Measurements from ENCODE around the gene BTNL8.

DNA sequence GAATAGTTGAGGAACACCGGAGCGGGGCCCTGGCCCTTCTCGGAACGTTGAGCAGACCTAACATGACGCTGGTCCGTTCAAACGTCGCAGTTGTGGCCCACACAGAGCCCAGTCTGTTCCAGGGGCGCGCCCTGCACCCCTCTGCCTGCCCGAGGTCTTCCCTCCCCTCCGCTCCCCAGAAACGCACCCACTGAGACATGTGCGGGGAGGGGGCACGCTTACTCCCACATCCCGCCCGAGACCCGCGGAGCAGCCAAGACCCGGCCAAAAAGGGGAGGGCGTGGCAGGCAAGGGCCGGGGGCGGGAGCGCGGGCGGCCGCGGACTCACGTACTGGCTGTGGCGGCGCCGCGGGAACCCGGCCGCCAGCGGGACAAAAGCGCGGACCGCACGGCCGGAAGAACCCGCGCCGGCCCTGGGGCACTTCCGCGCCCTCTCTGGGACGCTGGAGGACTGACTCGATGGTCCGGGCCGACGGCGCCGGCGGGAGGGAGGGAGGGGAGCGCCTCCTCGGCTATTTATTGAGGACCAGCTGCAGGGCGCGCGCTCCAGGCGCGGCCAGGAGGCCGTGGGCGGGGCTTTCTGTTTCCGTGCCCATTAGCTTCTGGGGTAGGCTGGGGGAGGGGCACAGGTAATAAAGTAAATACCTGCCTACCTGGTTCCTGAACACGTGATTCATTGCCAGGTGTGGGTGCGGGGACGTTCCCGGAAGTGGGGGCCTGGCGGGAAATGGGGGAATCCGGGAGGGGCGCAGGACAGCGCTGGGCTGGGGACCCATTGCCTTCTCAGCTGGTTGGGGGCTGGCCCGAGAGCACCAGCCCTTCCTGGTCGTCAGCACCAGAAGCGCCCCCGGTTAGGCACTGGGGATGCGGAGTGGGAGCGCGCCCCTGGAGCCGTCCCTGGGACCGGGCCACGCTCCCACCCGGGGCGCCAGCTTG is 37.8 kb upstream of the BTNL8 start, which contains the start of gene ZFP62:
- TF ChIP-seq, protein P1, sequence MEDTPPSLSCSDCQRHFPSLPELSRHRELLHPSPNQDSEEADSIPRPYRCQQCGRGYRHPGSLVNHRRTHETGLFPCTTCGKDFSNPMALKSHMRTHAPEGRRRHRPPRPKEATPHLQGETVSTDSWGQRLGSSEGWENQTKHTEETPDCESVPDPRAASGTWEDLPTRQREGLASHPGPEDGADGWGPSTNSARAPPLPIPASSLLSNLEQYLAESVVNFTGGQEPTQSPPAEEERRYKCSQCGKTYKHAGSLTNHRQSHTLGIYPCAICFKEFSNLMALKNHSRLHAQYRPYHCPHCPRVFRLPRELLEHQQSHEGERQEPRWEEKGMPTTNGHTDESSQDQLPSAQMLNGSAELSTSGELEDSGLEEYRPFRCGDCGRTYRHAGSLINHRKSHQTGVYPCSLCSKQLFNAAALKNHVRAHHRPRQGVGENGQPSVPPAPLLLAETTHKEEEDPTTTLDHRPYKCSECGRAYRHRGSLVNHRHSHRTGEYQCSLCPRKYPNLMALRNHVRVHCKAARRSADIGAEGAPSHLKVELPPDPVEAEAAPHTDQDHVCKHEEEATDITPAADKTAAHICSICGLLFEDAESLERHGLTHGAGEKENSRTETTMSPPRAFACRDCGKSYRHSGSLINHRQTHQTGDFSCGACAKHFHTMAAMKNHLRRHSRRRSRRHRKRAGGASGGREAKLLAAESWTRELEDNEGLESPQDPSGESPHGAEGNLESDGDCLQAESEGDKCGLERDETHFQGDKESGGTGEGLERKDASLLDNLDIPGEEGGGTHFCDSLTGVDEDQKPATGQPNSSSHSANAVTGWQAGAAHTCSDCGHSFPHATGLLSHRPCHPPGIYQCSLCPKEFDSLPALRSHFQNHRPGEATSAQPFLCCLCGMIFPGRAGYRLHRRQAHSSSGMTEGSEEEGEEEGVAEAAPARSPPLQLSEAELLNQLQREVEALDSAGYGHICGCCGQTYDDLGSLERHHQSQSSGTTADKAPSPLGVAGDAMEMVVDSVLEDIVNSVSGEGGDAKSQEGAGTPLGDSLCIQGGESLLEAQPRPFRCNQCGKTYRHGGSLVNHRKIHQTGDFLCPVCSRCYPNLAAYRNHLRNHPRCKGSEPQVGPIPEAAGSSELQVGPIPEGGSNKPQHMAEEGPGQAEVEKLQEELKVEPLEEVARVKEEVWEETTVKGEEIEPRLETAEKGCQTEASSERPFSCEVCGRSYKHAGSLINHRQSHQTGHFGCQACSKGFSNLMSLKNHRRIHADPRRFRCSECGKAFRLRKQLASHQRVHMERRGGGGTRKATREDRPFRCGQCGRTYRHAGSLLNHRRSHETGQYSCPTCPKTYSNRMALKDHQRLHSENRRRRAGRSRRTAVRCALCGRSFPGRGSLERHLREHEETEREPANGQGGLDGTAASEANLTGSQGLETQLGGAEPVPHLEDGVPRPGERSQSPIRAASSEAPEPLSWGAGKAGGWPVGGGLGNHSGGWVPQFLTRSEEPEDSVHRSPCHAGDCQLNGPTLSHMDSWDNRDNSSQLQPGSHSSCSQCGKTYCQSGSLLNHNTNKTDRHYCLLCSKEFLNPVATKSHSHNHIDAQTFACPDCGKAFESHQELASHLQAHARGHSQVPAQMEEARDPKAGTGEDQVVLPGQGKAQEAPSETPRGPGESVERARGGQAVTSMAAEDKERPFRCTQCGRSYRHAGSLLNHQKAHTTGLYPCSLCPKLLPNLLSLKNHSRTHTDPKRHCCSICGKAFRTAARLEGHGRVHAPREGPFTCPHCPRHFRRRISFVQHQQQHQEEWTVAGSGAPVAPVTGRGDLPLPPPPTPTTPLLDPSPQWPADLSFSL (CRISPR knock-in tag; IDR thresholded peaks at IDR 0.05): no peak
- TF ChIP-seq GTF2F1 (IDR thresholded peaks at IDR 0.05; ENCODE audit: low read length) (no peak), KMT2B (CRISPR knock-in tag; IDR thresholded peaks at IDR 0.05) (peak; percentile 71; the same call in 1 of the 2 replicates), TCF7L2 (IDR thresholded peaks at IDR 0.05; ENCODE audit: low read depth, low read length) (no peak), EZH2 (conservative IDR thresholded peaks at IDR 0.05; ENCODE audit: low read depth, low read length) (no peak), FOSL2 (CRISPR knock-in tag; IDR thresholded peaks at IDR 0.05) (no peak), XRCC5 (optimal IDR thresholded peaks at IDR 0.05; ENCODE audit: low read length) (peak; percentile 29)
- TF ChIP-seq, protein P2, sequence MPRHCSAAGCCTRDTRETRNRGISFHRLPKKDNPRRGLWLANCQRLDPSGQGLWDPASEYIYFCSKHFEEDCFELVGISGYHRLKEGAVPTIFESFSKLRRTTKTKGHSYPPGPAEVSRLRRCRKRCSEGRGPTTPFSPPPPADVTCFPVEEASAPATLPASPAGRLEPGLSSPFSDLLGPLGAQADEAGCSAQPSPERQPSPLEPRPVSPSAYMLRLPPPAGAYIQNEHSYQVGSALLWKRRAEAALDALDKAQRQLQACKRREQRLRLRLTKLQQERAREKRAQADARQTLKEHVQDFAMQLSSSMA (CRISPR knock-in tag; IDR thresholded peaks at IDR 0.05): peak; percentile 67; the same call in 1 of the 2 replicates

Measured in HepG2 (cell line).